ENCODE data around the gene HLCS.
"Not testable (repeated sequence)": the region's sequence is repeated elsewhere in the genome, so short reads cannot be mapped to it uniquely, and the experiment has no call there.

HLCS gene

DNA sequence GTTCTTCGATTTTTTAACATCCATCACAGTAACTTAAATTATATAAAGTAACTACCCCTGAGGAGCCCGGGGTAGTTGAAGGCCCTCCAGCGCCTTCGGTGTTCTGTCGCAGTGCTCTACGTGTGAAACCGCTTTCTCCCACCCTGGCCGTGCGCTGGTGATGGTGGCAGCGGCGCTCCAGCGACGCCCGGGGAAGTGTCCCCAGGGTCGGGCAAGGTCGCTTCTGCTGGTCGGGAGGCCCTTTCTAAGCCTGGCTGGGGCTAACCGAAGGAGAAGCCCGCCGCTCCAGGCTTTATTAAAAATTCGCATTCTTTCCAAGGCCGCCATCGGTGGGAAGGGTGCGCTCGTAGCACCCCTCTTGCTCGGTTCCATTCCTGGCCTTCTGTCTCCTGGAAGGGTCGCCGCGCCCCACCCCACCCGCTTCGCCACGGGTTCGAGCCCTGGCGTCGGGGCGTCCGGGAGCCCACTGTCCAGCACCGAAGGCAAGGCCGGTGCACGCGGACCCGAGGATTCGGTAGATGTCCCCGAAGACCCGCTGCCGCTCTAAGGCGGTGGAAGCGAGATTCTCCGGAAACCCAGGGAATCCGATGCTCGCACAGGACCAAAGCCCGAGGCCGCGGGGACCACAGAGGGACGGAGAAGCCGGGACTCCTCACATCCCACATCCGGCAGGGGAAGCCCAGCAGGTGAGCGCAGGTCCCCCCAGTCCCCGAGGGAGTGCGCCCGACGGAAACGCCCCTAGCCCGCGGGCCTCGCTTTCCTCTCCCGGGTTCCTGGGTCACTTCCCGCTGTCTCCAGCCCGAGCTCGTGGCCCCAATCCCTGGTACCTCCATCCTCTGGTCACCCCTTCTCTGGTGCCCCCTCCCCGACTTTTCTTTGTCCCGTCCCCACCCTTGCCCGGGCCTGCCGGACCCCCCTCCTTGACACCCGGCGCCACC is 39.3 kb upstream of the HLCS start:
- H3K4me1 ChIP-seq (ENCODE audit: control insufficient read depth in 1 of 2, insufficient read depth in 1 of 2, low read depth in 1 of 2, low read length in 1 of 2), result peaks cover 0 to 11% of the 10 kb centered on the region in 2 experiments
- H3K36me3 ChIP-seq, result no peaks in the 10 kb centered on the region
- H3K9me3 ChIP-seq, result no peaks in the 10 kb centered on the region
- peaks cover 80% of the 10 kb centered on the region for H3K27me3 ChIP-seq
- H3K27ac ChIP-seq, result no peak overlapping the region
- no peak overlapping the region for H3K4me3 ChIP-seq (ENCODE audit: low read depth in 1 of 2, low read length in 1 of 2)
- TF ChIP-seq, protein P1, sequence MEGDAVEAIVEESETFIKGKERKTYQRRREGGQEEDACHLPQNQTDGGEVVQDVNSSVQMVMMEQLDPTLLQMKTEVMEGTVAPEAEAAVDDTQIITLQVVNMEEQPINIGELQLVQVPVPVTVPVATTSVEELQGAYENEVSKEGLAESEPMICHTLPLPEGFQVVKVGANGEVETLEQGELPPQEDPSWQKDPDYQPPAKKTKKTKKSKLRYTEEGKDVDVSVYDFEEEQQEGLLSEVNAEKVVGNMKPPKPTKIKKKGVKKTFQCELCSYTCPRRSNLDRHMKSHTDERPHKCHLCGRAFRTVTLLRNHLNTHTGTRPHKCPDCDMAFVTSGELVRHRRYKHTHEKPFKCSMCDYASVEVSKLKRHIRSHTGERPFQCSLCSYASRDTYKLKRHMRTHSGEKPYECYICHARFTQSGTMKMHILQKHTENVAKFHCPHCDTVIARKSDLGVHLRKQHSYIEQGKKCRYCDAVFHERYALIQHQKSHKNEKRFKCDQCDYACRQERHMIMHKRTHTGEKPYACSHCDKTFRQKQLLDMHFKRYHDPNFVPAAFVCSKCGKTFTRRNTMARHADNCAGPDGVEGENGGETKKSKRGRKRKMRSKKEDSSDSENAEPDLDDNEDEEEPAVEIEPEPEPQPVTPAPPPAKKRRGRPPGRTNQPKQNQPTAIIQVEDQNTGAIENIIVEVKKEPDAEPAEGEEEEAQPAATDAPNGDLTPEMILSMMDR (IDR thresholded peaks at IDR 0.05), result no peak

DNA sequence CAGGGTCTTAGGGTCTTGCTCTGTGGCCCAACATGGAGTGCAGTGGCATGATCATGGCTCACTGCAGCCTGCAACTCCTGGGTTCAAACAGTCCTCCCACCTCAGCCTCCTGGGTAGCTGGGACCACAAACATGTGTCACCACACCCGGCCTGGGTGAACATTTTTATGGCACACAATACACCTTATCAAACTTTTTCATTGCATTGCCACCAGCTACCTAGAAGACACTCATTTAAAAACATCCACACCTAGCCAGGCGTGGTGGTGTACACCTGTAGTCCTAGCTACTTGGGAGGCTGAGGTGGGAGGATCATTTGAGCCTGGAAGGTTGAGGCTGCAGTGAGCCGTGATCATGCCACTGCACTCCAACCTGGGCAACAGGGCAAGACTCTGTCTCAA is 37.4 kb upstream of the HLCS start:
- not testable (repeated sequence) for H3K4me3 ChIP-seq (ENCODE audit: low read depth in 1 of 2, low read length in 1 of 2); H3K27ac ChIP-seq; H3K36me3 ChIP-seq; H3K4me1 ChIP-seq (ENCODE audit: control insufficient read depth in 1 of 2, insufficient read depth in 1 of 2, low read depth in 1 of 2, low read length in 1 of 2); H3K9me3 ChIP-seq
- peaks cover 61% of the 10 kb centered on the region for H3K27me3 ChIP-seq

DNA sequence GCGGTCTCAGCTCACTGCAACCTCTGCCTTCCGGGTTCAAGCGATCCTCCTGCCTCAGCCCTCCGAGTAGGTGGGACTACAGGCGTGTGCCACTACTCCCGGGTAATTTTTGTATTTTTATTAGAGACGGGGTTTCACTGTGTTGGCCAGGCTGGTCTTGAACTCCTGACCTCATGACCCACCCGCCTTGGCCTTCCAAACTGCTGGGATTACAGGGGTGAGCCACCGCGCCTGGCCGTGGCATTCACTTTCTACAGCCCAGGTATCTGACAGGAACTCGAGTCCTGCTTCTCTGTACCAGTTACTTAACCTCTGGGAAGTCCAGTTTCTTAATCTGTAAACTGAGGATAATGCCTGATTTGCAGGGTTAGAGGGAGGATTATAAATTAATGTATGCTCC is 36.4 kb upstream of the HLCS start:
- not testable (repeated sequence) for H3K4me1 ChIP-seq (ENCODE audit: control insufficient read depth in 1 of 2, insufficient read depth in 1 of 2, low read depth in 1 of 2, low read length in 1 of 2)

DNA sequence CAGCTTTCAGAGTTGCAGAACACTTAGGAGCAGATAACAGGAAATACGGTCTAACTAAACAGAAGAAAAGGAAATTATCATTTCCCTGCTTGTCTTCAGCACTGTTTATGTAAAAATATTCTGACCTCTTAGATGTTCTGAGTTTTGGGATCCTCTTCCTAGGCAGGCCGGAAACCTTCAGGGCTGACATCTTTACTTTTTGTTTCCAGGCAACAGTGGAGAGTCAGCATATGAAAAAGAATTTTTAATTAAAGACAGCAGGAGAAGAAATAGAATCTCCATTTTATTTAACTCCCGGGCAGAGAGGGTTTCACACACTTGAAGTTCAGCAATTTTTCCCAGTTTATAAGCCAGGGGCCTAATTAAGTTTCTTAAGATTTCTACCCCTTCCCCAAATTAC is 35.0 kb upstream of the HLCS start:
- Histone ChIP-seq H3K27me3 (peaks cover 47% of the 10 kb centered on the region), H3K9me3 (no peaks in the 10 kb centered on the region), H3K36me3 (no peaks in the 10 kb centered on the region), H3K4me3 (ENCODE audit: low read depth in 1 of 2, low read length in 1 of 2) (no peak overlapping the region), H3K27ac (no peak overlapping the region), H3K4me1 (ENCODE audit: control insufficient read depth in 1 of 2, insufficient read depth in 1 of 2, low read depth in 1 of 2, low read length in 1 of 2) (peaks cover 0 to under 1% of the 10 kb centered on the region in 2 experiments)
- TF ChIP-seq, protein P1 (IDR thresholded peaks at IDR 0.05), result no peak

More for the DNA sequence above, 36.4 kb upstream of the HLCS start:
- H3K27me3 ChIP-seq, result peaks cover 52% of the 10 kb centered on the region
- not testable (repeated sequence) for H3K9me3 ChIP-seq; H3K27ac ChIP-seq; H3K4me3 ChIP-seq (ENCODE audit: low read depth in 1 of 2, low read length in 1 of 2); H3K36me3 ChIP-seq

DNA sequence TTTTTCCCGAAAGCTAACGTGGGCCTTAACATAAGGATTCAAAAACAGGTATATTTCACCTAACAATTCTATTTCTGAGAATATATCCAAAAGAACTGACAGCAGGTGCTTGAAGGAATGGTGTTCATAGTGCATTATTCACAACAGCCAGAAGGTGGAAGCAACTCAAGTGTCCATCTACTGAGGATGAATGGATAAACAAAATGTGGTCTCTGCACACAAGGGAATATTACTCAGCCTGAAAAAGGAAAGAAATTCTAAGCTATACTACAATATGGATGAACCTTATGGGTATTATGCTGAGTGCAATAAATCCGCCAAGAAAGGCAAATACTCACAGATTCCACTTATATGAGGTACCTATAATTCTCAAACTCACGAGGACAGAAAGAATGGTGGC is 33.9 kb upstream of the HLCS start:
- H3K4me3 ChIP-seq (ENCODE audit: low read depth in 1 of 2, low read length in 1 of 2), result no peak overlapping the region
- H3K36me3 ChIP-seq, result no peaks in the 10 kb centered on the region
- H3K4me1 ChIP-seq (ENCODE audit: control insufficient read depth in 1 of 2, insufficient read depth in 1 of 2, low read depth in 1 of 2, low read length in 1 of 2), result no peaks in the 10 kb centered on the region
- H3K27me3 ChIP-seq, result peaks cover 46% of the 10 kb centered on the region
- TF ChIP-seq, protein P1 (IDR thresholded peaks at IDR 0.05), result no peak
- H3K9me3 ChIP-seq, result no peaks in the 10 kb centered on the region
- no peak overlapping the region for H3K27ac ChIP-seq

DNA sequence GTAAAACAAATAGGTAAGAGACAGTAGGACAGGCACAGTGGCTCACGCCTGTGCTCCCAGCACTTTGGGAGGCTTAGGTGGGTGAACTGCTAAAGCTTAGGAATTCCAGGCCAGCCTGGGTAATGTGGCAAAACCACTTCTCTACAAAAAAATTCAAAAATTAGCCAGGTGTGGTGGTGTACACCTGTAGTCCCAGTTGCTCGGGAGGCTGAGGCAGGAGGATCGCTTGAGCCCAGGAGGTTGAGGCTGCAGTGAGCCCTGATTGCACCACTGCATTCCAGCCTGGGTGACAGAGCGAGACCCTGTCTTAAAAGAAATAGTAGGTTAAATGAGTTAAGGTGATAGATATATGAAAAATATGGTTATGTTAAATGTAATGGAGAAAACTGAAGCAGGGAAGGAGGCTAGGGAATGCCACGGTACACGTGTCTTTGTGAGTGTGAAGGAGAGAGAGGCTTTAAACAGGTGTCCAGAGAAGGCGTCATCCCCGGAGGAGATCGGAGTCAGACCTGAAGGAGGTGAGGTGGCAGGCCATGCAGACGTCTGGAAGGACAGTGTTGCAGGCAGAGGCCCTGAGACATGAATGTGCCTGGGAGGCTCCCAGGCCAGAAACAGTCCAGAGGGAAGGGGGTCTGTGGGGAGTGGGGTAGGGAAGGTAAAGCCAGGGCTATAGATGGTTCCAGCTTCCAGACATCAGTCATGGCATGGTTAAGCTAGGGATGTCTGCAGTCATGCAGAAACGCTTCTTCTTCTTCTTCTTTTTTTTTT is 32.8 kb upstream of the HLCS start:
- Histone ChIP-seq H3K36me3 (no peaks in the 10 kb centered on the region), H3K4me1 (ENCODE audit: control insufficient read depth in 1 of 2, insufficient read depth in 1 of 2, low read depth in 1 of 2, low read length in 1 of 2) (no peaks in the 10 kb centered on the region), H3K27me3 (peaks cover 46% of the 10 kb centered on the region), H3K27ac (no peak overlapping the region), H3K4me3 (ENCODE audit: low read depth in 1 of 2, low read length in 1 of 2) (no peak overlapping the region), H3K9me3 (no peaks in the 10 kb centered on the region)
- TF ChIP-seq, protein P1 (IDR thresholded peaks at IDR 0.05), result no peak

DNA sequence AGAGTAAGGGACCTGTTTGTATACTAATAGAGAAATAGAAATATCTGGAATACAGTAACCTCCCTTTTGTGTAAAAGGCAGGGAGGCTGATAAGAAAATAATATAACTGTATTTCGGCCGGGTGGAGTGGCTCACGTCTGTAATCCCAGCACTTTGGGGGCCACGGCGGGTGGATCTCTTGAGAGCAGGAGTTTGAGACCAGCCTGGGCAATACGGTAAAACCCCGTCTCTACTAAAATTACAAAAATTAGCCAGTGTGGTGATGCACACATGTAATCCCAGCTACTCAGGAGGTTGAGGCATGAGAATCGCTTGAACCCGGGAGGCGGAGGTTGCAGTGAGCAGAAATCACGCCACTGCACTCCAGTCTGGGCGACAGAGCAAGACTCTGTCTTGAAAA is 28.8 kb upstream of the HLCS start:
- H3K9me3 ChIP-seq; H3K4me1 ChIP-seq (ENCODE audit: control insufficient read depth in 1 of 2, insufficient read depth in 1 of 2, low read depth in 1 of 2, low read length in 1 of 2); H3K36me3 ChIP-seq; H3K27ac ChIP-seq; H3K4me3 ChIP-seq (ENCODE audit: low read depth in 1 of 2, low read length in 1 of 2): not testable (repeated sequence)
- H3K27me3 ChIP-seq, result peaks cover 64% of the 10 kb centered on the region
